Jurkat, Clone E6-1 (cell line): ENCODE measurements around the gene CCDC185.
"Not testable (repeated sequence)": the region's sequence is repeated elsewhere in the genome, so short reads cannot be mapped to it uniquely, and the experiment has no call there.

Experiments
- DNase-seq: peaks from one replicate; pipeline ENCODE4 v3.0.0-alpha.2; 2011; ENCODE audit warnings: low read depth, low spot score
- H3K4me3 ChIP-seq: 2 replicates; pipeline ENCODE4 v1.5.1; 2011; ENCODE audit warnings: mild to moderate bottlenecking, low read length, control low read depth, moderate library complexity

Gene CCDC185

GRCh38 chr1:223386013-223386412 is 7.2 kb upstream of the CCDC185 start:
- H3K4me3 ChIP-seq, result no peak overlapping the region
- DNase-seq, result no peak

GRCh38 chr1:223390618-223391017 is 2.6 kb upstream of the CCDC185 start:
- H3K4me3 ChIP-seq, result no peak overlapping the region
- DNase-seq, result no peak

DNA sequence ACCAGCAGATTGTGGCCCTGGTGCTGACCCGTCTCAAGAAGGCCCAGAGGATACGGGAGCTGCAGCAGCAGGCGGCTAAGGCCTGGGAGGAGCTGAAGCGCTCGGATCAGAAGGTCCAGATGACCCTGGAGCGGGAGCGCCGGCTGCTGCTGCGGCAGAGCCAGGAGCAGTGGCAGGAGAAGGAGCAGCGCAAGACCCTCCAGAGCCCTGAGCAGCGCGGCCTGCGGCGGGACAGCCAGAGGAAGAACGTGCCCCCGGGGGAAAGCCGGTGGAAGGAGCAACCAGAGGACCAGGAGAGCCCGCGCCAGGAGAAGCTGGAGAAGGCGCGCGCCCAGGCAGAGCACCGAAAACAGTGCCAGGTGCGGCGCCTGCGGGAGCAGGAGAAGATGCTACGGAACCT is 1.0 kb downstream of the CCDC185 start:
- no peak overlapping the region for H3K4me3 ChIP-seq
- no peak for DNase-seq

DNA sequence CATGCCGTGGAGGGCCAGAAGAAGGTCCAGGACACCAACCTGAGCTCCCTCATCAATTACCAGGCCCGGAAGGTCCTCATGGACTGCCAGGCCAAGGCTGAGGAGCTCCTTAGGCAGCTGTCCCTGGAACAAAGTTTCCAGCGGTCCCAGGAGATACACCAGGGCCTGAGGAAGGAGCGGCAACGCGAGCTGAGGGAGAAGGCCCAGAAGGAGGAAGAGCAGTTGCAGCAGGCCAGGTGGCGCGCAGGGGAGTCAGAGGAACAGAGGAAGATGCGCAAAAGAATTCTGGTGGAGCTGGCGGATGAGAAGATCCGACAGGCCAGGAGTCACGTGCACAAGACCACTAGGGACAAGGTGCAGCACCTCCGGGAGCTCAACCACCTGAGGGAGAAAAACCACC is 1.5 kb downstream of the CCDC185 start:
- DNase-seq, result no peak
- H3K4me3 ChIP-seq, result no peak overlapping the region

GRCh38 chr1:223399393-223399792 is 6.2 kb downstream of the CCDC185 start:
- H3K4me3 ChIP-seq, DNase-seq: not testable (repeated sequence)

- no peak for DNase-seq
- H3K4me3 ChIP-seq, result no peak overlapping the region
These were observed 8.9 kb downstream of the CCDC185 start for GRCh38 chr1:223401873-223402789.

DNA sequence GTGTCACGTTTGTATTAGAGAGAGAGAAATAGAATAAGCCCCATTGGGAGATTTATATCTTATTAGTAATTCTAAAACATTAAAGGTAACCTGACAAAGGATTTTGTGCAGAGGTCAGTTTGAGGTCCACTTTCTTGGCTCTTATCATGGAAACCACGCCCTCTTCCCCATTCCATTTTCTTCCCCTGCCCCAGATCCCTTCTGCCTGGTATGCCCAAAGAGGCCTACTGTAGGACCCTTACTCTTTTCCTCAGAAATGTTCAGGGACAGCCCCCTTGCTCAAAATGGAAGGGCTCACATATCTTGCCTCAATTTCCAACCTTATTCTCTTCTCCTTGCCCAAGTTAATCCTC is 9.6 kb downstream of the CCDC185 start:
- H3K4me3 ChIP-seq, result no peak overlapping the region
- no peak for DNase-seq

DNA sequence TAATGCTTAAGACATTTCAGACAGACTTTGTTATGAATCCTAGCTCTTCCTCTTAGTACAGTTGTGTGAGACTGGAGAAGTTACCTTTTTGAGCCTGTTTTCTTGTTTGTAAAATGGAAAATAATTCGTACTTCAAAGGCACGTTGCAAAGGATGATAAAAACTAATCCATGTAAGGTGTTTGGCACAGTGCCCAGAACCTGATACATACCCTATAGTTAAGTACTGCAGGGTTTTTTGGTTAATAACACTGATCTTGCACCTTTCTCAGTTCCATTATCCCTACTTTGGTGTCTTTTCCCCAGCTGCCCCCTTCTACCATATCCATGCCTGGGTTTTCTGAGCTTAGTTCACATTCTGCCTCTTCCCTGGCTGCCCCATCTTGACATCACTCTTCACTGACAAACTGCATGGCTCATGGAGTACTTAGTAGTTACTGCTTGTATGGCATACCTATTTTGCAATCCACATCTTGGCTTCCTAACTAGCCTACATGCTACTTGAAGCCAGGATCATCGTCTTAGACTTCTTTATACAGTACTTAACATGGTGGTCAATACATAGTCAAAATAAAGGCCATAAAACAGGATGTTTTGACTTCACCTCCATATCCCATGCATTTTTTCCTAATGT is 10.1 kb downstream of the CCDC185 start:
- peak; percentile 12 for DNase-seq
- H3K4me3 ChIP-seq, result no peak overlapping the region

GRCh38 chr1:223405507-223405906 is 12.3 kb downstream of the CCDC185 start:
- H3K4me3 ChIP-seq, result no peak overlapping the region
- DNase-seq, result no peak

DNA sequence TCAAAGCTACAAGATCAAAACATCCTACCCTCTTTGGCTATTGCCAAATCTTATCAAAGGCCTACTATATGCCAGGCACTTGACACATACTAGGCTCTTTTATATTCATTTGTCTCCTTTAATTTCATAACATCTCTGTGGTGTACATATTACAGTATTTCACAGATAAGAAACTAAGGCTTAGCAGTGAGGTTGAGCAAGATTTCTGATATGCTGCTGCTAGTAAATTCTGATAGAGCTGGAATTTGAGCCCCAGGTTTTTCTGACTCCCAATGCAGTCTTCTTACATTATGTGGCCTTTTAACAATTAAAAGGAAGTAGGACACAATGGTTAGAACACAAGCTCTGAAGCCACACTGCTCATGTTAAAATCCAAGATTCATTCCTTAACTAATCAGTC is 16.8 kb downstream of the CCDC185 start:
- no peak for DNase-seq
- H3K4me3 ChIP-seq, result no peak overlapping the region

DNA sequence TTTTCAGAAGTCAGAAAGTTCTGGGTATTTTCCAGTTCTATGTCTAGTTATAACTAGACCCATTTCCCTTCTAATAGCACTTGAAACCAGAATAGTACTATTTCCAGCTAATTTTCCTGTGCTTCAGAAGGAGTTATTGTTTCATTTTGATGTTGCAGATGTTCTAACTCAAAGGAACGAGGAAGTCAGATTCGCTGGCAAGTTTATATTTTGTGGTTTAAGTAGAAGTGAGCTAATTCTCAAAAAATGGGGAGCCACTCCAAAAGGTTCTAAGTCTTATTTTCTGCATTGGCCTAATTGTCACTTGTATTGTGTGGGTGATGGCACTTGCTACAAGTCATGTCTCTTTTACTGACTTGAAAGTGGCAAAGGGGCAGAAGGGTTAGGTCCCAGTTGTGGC is 18.1 kb downstream of the CCDC185 start:
- DNase-seq, result no peak
- H3K4me3 ChIP-seq, result no peak overlapping the region

DNA sequence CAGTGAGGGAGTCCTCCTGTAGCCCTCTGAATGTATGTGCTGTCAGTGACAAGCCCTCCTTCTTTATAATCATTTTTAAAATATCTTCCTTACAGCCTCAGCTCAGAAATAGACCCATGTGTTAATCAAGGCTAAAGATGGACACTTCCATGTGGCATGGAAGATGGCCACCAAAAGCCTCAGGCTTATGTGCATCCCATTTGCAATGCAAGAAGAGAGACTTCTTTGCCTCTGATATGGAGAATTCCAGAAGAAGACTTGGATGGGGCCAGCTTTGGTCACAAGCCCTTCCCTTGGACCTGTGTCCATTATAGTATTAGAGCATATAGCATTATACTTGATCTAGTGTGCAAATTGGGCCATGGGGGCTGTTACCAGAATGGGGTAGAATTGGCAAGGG is 18.5 kb downstream of the CCDC185 start:
- DNase-seq, result no peak
- H3K4me3 ChIP-seq, result no peak overlapping the region

GRCh38 chr1:223413216-223413615 is 20.0 kb downstream of the CCDC185 start:
- H3K4me3 ChIP-seq, result no peak overlapping the region
- DNase-seq, result no peak

GRCh38 chr1:223417444-223417843 is 24.2 kb downstream of the CCDC185 start:
- DNase-seq, result no peak
- no peak overlapping the region for H3K4me3 ChIP-seq

DNA sequence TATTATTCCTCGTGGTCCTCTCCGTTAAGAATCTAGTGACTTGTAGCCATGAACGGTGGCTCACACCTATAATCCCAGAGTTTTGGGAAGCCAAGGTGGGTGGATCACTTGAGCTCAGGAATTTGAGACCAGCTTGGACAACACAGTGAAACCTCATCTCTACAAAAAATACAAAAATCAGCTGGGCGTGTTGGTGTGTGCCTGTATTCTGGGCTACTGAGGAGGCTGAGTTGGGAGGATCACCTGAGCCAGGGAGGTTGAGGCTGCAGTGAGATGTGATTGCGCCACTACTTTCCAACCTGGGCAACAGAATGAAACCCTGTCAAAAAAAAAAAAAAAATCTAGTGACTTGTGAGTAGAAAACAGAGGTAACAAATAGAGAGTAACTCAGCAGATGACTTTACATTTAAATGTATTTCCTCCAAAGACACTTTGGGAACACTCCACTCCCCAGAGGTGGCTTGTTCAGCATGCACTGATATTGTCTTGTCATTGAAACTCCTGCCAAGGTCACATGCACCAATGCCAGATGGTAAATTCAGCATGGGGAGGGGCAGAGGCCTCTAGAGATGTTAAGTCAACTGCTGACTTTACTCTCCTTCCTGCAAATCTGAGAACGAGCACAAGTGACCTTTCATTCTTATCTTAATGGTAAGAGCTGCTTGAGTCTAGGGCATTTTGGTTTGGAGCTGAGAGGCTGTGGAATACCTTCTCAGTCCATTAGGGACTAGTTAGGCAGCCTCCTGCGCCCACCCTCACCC is 24.9 kb downstream of the CCDC185 start:
- DNase-seq, result no peak
- H3K4me3 ChIP-seq, result no peak overlapping the region

DNA sequence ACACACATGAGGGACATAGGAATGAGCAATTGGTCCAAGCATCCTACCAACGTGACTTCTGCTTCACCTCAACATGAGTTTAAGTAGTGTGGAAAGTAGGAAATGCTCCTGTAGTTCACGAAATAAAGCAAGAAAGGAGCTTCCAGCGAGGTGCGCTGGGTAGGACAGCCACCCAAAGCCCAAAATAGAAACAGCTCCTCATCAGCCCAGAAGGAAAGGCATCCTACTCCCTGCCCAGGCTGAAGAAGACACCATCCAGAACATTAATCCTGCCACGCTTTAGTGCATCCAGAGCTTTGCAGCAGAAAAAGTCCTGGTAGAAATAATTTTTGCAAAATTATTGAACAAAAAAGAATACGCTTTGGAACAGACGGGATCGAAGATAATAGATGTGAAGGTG is 25.9 kb downstream of the CCDC185 start:
- no peak overlapping the region for H3K4me3 ChIP-seq
- DNase-seq, result no peak

- H3K4me3 ChIP-seq, result no peak overlapping the region
- DNase-seq, result no peak
These were observed 26.3 kb downstream of the CCDC185 start for GRCh38 chr1:223419561-223419960.

DNA sequence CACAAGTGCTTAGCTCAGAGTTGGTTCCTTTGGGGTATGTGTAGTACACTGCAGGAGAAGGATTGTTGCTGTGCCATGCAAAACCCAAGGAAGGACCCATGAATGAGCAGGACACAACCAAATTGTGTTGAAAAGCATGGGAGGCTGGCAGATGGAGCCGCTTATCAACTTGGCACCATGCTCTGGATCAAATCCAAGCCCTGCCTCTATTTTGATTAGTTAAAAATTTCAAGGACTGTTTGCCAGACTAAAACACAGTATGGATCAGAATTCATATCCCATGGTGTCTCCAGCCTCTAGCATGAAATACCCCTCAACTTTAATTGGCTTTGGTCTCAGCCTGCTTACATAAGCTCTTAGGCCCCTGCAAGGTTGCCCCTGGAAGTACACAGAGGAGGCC is 27.8 kb downstream of the CCDC185 start:
- H3K4me3 ChIP-seq, result no peak overlapping the region
- no peak for DNase-seq

DNA sequence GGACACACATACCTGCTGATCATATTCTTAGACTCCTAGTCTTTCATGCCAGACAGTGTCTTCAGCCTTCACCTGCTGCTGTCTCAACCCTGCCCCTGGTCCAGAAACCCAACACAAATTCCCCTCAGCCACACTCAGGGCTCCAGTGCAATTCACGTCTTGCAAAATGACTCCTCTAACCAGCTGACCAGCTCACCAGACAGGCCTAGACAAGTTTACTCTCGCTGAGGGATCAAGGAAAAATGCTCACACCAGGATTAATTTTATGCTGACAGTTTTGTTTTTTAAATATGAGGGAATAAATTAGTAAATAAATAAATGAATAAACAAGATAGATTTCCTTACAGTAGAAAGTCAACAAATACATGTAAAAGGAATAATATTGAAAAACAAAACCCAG is 28.5 kb downstream of the CCDC185 start:
- DNase-seq, result no peak
- H3K4me3 ChIP-seq, result no peak overlapping the region

- DNase-seq, result no peak
- no peak overlapping the region for H3K4me3 ChIP-seq
These were observed 29.7 kb downstream of the CCDC185 start for GRCh38 chr1:223422911-223423310.
